Upper lobe of left lung (tissue), 6 donors: ENCODE measurements around the gene RAB3GAP2. TPM values are rescaled to one million over a fixed set of nuclear protein-coding genes. Genes with fewer than 3 reads are reported as not detected.
A peak's percentile ranks its signal among the peaks of the same experiment; 100 is the strongest.

ENCODE experiments used
- ATAC-seq, 2 donors: fragments of 200-7000 bp; cut with Tn5 transposase; one replicate each; pipeline ENCODE4 v1.9.1; 2022; ENCODE audit warnings: mild to moderate bottlenecking in 2 of 2, moderate library complexity in 2 of 2; ENCODE audit not compliant: low FRiP score in 2 of 2
- DNase-seq, 2 donors: peaks; one replicate each; pipeline ENCODE4 v3.0.0-alpha.2; 2019 to 2020
- H3K27ac ChIP-seq, 4 donors: fragments of 200-600 bp; sonication (generic); one replicate each; pipeline ENCODE4 v1.5.1; 2016 to 2019
- H3K27me3 ChIP-seq, 4 donors: fragments of 200-600 bp; sonication (generic); one replicate each; pipeline ENCODE4 v1.5.1; 2017 to 2019
- H3K36me3 ChIP-seq, 4 donors: fragments of 200-600 bp; sonication (generic); one replicate each; pipeline ENCODE4 v1.5.1; 2016 to 2019
- H3K4me1 ChIP-seq, 4 donors: fragments of 200-600 bp; sonication (generic); one replicate each; pipeline ENCODE4 v1.5.1; 2018 to 2019
- H3K4me3 ChIP-seq, 4 donors: fragments of 200-600 bp; sonication (generic); one replicate each; pipeline ENCODE4 v1.5.1; 2017 to 2019; ENCODE audit warnings: mild to moderate bottlenecking in 2 of 4, moderate library complexity in 1 of 4
- H3K9me3 ChIP-seq, 4 donors: fragments of 200-600 bp; sonication (generic); one replicate each; pipeline ENCODE4 v1.5.1; 2018 to 2019
- CTCF ChIP-seq, 6 experiments: fragments of 450-650 bp in 4 of 6; fragments of 200-600 bp in 2 of 6; sonication (generic) in 2 of 6; IDR thresholded peaks; one replicate each; pipeline ENCODE4 v1.5.1; 2016 to 2019; ENCODE audit warnings: antibody characterized with exemption in 6 of 6
- EP300 ChIP-seq, 4 donors: sonication (generic); formaldehyde crosslinking; IDR thresholded peaks; one replicate each; pipeline ENCODE4 v1.5.1; 2017; ENCODE audit warnings: antibody characterized with exemption in 4 of 4, control low read depth in 2 of 4
- POLR2A ChIP-seq, 4 donors: fragments of 450-650 bp; IDR thresholded peaks; one replicate each; pipeline ENCODE4 v1.5.1; 2016 to 2017; ENCODE audit warnings: antibody characterized with exemption in 4 of 4, mild to moderate bottlenecking in 2 of 4
- POLR2AphosphoS5 ChIP-seq, 2 donors: sonication (generic); formaldehyde crosslinking; IDR thresholded peaks; one replicate each; pipeline ENCODE4 v1.5.1; 2017; ENCODE audit warnings: antibody characterized with exemption in 2 of 2
- WGBS, 2 donors: methylation state at CpG; one replicate each; pipeline ENCODE4 v1.1.5; 2017 to 2018; 5-methylcytosine and 5-hydroxymethylcytosine counted together
- total RNA-seq, 6 donors: library from RNA; depleted of rRNA in 4 of 6; stranded (reverse); fragments of >200 nt in 4 of 6; gene quantifications; one replicate each; pipeline versions ENCODE4 v1.1.0 to v1.2.1, GENCODE V29; 2016 to 2021
- donor health status: DM: no; HTN: no; CAD: no; lungs with moderate emphysema.
- donor health status: DM: no; HTN: yes; CAD: no; lungs with severe emphysema.

RAB3GAP2 gene
- total RNA-seq, 6 donors from 2014 or later = 9.1 to 35.8 (median 27.1) TPM

GRCh38 chr1:220157738-220158137, 114.5 kb downstream of the RAB3GAP2 start:
- ATAC-seq (no peak), DNase-seq (no peak)
- no peaks in the 10 kb centered on the region for H3K9me3 ChIP-seq
- no peaks in the 10 kb centered on the region for H3K27me3 ChIP-seq
- WGBS, 2 donors = 56 to 63% methylated on average over 2 of the region's 2 CpGs
- no peak overlapping the region for H3K4me3 ChIP-seq
- no peak overlapping the region for H3K27ac ChIP-seq
- peaks cover 3 to 77% (median 34%) of the 10 kb centered on the region in 4 donors for H3K36me3 ChIP-seq
- H3K4me1 ChIP-seq = no peaks in the 10 kb centered on the region
- TF ChIP-seq CTCF (IDR thresholded peaks at IDR 0.05) (no peak), POLR2AphosphoS5 (IDR thresholded peaks at IDR 0.05) (no peak), EP300 (IDR thresholded peaks at IDR 0.05) (no peak), POLR2A (IDR thresholded peaks at IDR 0.05) (no peak)

GRCh38 chr1:220156620-220157146, 115.6 kb downstream of the RAB3GAP2 start:
- H3K36me3 ChIP-seq = peaks cover 3 to 81% (median 34%) of the 10 kb centered on the region in 4 donors
- 93 to 97% methylated on average over 4 of the region's 4 CpGs for WGBS, 2 donors
- TF ChIP-seq CTCF (IDR thresholded peaks at IDR 0.05) (no peak), POLR2AphosphoS5 (IDR thresholded peaks at IDR 0.05) (no peak), POLR2A (IDR thresholded peaks at IDR 0.05) (no peak), EP300 (IDR thresholded peaks at IDR 0.05) (no peak)
- H3K4me3 ChIP-seq = no peak overlapping the region
- ATAC-seq (no peak), DNase-seq (no peak)
- H3K9me3 ChIP-seq = no peaks in the 10 kb centered on the region
- no peaks in the 10 kb centered on the region for H3K4me1 ChIP-seq
- no peaks in the 10 kb centered on the region for H3K27me3 ChIP-seq
- H3K27ac ChIP-seq = no peak overlapping the region

- Histone ChIP-seq H3K36me3 (peaks cover 3 to 79% (median 30%) of the 10 kb centered on the region in 4 donors), H3K9me3 (no peaks in the 10 kb centered on the region), H3K27ac (no peak overlapping the region), H3K4me1 (no peaks in the 10 kb centered on the region), H3K4me3 (no peak overlapping the region), H3K27me3 (no peaks in the 10 kb centered on the region)
- no peak for DNase-seq
- ATAC-seq = no peak
- TF ChIP-seq EP300 (IDR thresholded peaks at IDR 0.05) (no peak), POLR2A (IDR thresholded peaks at IDR 0.05) (no peak)
Observed at GRCh38 chr1:220153147-220153546, 119.1 kb downstream of the RAB3GAP2 start.

- H3K27ac ChIP-seq = no peak overlapping the region
- no peaks in the 10 kb centered on the region for H3K27me3 ChIP-seq
- DNase-seq (no peak), ATAC-seq (peak in 1 of 2 donors; percentile 59)
- H3K36me3 ChIP-seq = peaks cover 7 to 81% (median 24%) of the 10 kb centered on the region in 4 donors
- H3K4me3 ChIP-seq = no peak overlapping the region
- TF ChIP-seq EP300 (IDR thresholded peaks at IDR 0.05) (no peak), POLR2A (IDR thresholded peaks at IDR 0.05) (no peak), CTCF (IDR thresholded peaks at IDR 0.05) (no peak), POLR2AphosphoS5 (IDR thresholded peaks at IDR 0.05) (no peak)
- WGBS, 2 donors = 61 to 69% methylated on average over 3 of the region's 3 CpGs
- no peaks in the 10 kb centered on the region for H3K4me1 ChIP-seq
- no peaks in the 10 kb centered on the region for H3K9me3 ChIP-seq
Observed at GRCh38 chr1:220151454-220151853, 120.8 kb downstream of the RAB3GAP2 start.

- H3K4me1 ChIP-seq = no peaks in the 10 kb centered on the region
- 96 to 100% methylated on average over 1 of the region's 1 CpG for WGBS, 2 donors
- H3K27me3 ChIP-seq = no peaks in the 10 kb centered on the region
- ATAC-seq = no peak
- H3K36me3 ChIP-seq = peaks cover 3 to 79% (median 12%) of the 10 kb centered on the region in 4 donors
- DNase-seq = no peak
- TF ChIP-seq CTCF (IDR thresholded peaks at IDR 0.05) (no peak), POLR2A (IDR thresholded peaks at IDR 0.05) (no peak), POLR2AphosphoS5 (IDR thresholded peaks at IDR 0.05) (no peak), EP300 (IDR thresholded peaks at IDR 0.05) (no peak)
- peak overlapping the region in 2 of 4 donors; percentile 1 to 26 for H3K27ac ChIP-seq
- no peaks in the 10 kb centered on the region for H3K9me3 ChIP-seq
- no peak overlapping the region for H3K4me3 ChIP-seq
Observed at GRCh38 chr1:220149742-220150141, 122.5 kb downstream of the RAB3GAP2 start.
